BJ (cell line): ENCODE results near the gene CAMK1. TPM values are rescaled to one million over a fixed set of nuclear protein-coding genes. Genes with fewer than 3 reads are reported as not detected.

Experiments
- CTCF ChIA-PET: fragments of 350-600 bp; formaldehyde crosslinking; extraction: SDS; loops from one replicate; lab custom pipeline; 2021; ENCODE audit warnings: antibody characterized with exemption, inconsistent platforms; lab: Yijun Ruan, JAX
- POLR2A ChIA-PET: fragments of 300-600 bp; sonication (Branson Sonifier 250); formaldehyde crosslinking; extraction: SDS; loops from one replicate; lab custom pipeline; 2021; ENCODE audit warnings: antibody characterized with exemption; lab: Charles Lee
- DNase-seq: peaks from one replicate; pipeline ENCODE4 v3.0.0-alpha.2; 2011; ENCODE audit warnings: low read depth
- H3K27me3 ChIP-seq: 2 replicates; pipeline ENCODE4 v1.6.0; 2011; ENCODE audit warnings: low read length; ENCODE audit not compliant: control insufficient read depth, insufficient read depth
- H3K36me3 ChIP-seq: 2 replicates; pipeline ENCODE4 v1.5.1; 2011; ENCODE audit warnings: low read length; ENCODE audit not compliant: control insufficient read depth, insufficient read depth
- H3K4me3 ChIP-seq: 2 replicates; pipeline ENCODE4 v1.5.1; 2011; ENCODE audit warnings: low read depth, mild to moderate bottlenecking, control low read depth, low read length
- CTCF ChIP-seq: IDR thresholded peaks from 2 replicates; pipeline ENCODE4 v1.5.1; 2011; ENCODE audit warnings: low read depth, mild to moderate bottlenecking, control low read depth, inconsistent platforms, low read length, moderate library complexity; ENCODE audit not compliant: insufficient read depth
- polyA plus RNA-seq: library from polyadenylated mRNA; depleted of rRNA; stranded (reverse); fragments of >200 nt; gene quantifications from 2 replicates; pipeline ENCODE4 v1.2.3, GENCODE V29; 2011

Gene CAMK1
- polyA plus RNA-seq, 1 experiment: 32.6 TPM

- Histone ChIP-seq H3K36me3 (peaks cover 35% of the 10 kb centered on the region), H3K27me3 (no peaks in the 10 kb centered on the region), H3K4me3 (no peak overlapping the region)
- DNase-seq: no peak
- POLR2A ChIA-PET: no interaction called here
- CTCF ChIA-PET: interaction anchor here (0.6 to 1.4 kb wide), 2 partner anchors 7 to 21 kb away, joined by 3 to 4 read pairs; no protein-coding TSS in a partner anchor
- TF ChIP-seq CTCF: no peak
These were observed 18.0 kb upstream of the CAMK1 start for GRCh38 chr3:9787714-9788113.

GRCh38 chr3:9786825-9787669 lies 17.3 kb upstream of the CAMK1 start:
- ChIA-PET CTCF (interaction anchor here (0.6 to 0.9 kb wide), 2 partner anchors 7 to 18 kb away, joined by 3 read pairs; no protein-coding TSS in a partner anchor), POLR2A (no interaction called here)
- H3K27me3 ChIP-seq: no peaks in the 10 kb centered on the region
- H3K36me3 ChIP-seq: peaks cover 39% of the 10 kb centered on the region
- DNase-seq: no peak
- peak; percentile 51 for TF ChIP-seq CTCF
- H3K4me3 ChIP-seq: no peak overlapping the region

- Histone ChIP-seq H3K4me3 (no peak overlapping the region), H3K27me3 (no peaks in the 10 kb centered on the region), H3K36me3 (peaks cover 40% of the 10 kb centered on the region)
- TF ChIP-seq CTCF: no peak
- CTCF ChIA-PET: interaction anchor here (0.7 to 0.9 kb wide), 2 partner anchors 16 to 19 kb away, joined by 3 to 4 read pairs; no protein-coding TSS in a partner anchor
- POLR2A ChIA-PET: no interaction called here
- DNase-seq: no peak
These were observed 16.5 kb upstream of the CAMK1 start for GRCh38 chr3:9786209-9786739.

- POLR2A ChIA-PET: no interaction called here
- CTCF ChIA-PET: interaction anchor here (0.7 kb wide), 1 partner anchor 16 kb away, joined by 4 read pairs; no protein-coding TSS in a partner anchor
- TF ChIP-seq CTCF: no peak
- Histone ChIP-seq H3K27me3 (no peaks in the 10 kb centered on the region), H3K36me3 (peaks cover 38% of the 10 kb centered on the region), H3K4me3 (no peak overlapping the region)
- no peak for DNase-seq
These were observed 15.9 kb upstream of the CAMK1 start for GRCh38 chr3:9785602-9786001.

GRCh38 chr3:9784965-9785364 lies 15.2 kb upstream of the CAMK1 start:
- peaks cover 42% of the 10 kb centered on the region for H3K36me3 ChIP-seq
- H3K27me3 ChIP-seq: no peaks in the 10 kb centered on the region
- no peak for TF ChIP-seq CTCF
- no peak overlapping the region for H3K4me3 ChIP-seq
- ChIA-PET POLR2A (no interaction called here), CTCF (no interaction called here)
- DNase-seq: no peak
